Measurements from ENCODE around the gene C2orf92. TPM values are rescaled to one million over a fixed set of nuclear protein-coding genes. Genes with fewer than 3 reads are reported as not detected.
A peak's percentile ranks its signal among the peaks of the same experiment; 100 is the strongest.

The C2orf92 gene
- polyA plus RNA-seq, 1 experiment = 2.7 TPM

DNA sequence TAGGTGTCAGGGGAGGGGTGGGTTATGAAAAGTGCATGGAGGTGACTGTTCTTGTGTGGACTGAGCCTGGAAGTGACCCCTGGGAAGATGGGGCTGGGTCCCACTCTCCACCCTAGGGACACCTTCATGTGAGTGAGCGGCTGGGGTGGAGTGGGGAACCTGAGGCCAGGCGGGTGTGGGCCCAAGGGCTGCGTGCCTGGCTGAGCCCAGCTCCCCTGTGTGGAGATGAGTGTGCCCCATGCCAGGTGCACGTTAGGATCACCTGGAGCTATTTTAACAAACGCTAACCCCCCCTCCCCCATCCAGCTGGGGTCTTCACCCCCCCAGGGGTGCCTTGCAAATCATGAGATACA lies 70.4 kb downstream of the C2orf92 start:
- POLR2A ChIA-PET = no interaction called here
- Histone ChIP-seq H3K4me3 (ENCODE audit: low read depth, low read length) (no peak overlapping the region), H3K36me3 (ENCODE audit: control insufficient read depth, insufficient read depth, low read length) (no peaks in the 10 kb centered on the region), H3K27me3 (ENCODE audit: control insufficient read depth, insufficient read depth, low read length) (no peaks in the 10 kb centered on the region)
- DNase-seq (ENCODE audit: low read depth) = no peak
- CTCF ChIA-PET = interaction anchor here (1.1 to 3.5 kb wide), 11 partner anchors 9 to 648 kb away, joined by 3 to 28 read pairs (median 6); no protein-coding TSS in a partner anchor
- TF ChIP-seq, protein P1, sequence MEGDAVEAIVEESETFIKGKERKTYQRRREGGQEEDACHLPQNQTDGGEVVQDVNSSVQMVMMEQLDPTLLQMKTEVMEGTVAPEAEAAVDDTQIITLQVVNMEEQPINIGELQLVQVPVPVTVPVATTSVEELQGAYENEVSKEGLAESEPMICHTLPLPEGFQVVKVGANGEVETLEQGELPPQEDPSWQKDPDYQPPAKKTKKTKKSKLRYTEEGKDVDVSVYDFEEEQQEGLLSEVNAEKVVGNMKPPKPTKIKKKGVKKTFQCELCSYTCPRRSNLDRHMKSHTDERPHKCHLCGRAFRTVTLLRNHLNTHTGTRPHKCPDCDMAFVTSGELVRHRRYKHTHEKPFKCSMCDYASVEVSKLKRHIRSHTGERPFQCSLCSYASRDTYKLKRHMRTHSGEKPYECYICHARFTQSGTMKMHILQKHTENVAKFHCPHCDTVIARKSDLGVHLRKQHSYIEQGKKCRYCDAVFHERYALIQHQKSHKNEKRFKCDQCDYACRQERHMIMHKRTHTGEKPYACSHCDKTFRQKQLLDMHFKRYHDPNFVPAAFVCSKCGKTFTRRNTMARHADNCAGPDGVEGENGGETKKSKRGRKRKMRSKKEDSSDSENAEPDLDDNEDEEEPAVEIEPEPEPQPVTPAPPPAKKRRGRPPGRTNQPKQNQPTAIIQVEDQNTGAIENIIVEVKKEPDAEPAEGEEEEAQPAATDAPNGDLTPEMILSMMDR (IDR thresholded peaks at IDR 0.05; ENCODE audit: insufficient read depth, low read depth, low read length) = no peak

- ChIA-PET CTCF (interaction anchor here (0.6 to 3.5 kb wide), 14 partner anchors 10 to 645 kb away, joined by 3 to 28 read pairs (median 7); no protein-coding TSS in a partner anchor), POLR2A (interaction anchor here (0.6 kb wide), 1 partner anchor 59 kb away, joined by 3 read pairs; no protein-coding TSS in a partner anchor)
- TF ChIP-seq, protein P1 (IDR thresholded peaks at IDR 0.05; ENCODE audit: insufficient read depth, low read depth, low read length) = peak; percentile 77
- Histone ChIP-seq H3K27me3 (ENCODE audit: control insufficient read depth, insufficient read depth, low read length) (no peaks in the 10 kb centered on the region), H3K36me3 (ENCODE audit: control insufficient read depth, insufficient read depth, low read length) (no peaks in the 10 kb centered on the region), H3K4me3 (ENCODE audit: low read depth, low read length) (no peak overlapping the region)
- no peak for DNase-seq (ENCODE audit: low read depth)
Observed at GRCh38 chr2:97740590-97741182, 71.2 kb downstream of the C2orf92 start.

DNA sequence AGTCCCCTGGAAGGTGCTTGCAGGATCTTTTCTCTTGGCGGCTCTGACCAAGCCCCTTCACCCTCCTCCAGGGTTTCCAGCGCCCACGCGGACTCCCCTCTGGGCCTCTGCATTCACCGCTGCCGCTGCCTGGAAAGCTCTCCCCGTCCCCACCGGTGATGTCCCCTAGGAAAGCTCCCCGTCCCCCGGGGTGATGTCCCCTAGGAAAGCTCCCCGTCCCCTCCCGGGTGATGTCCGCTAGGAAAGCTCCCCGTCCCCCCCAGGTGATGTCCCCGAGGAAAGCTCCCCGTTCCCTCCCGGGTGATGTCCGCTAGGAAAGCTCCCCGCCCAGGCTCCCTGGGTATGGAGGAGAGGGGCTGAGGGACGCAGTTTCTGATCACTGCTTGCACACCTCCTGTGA lies 71.7 kb downstream of the C2orf92 start:
- POLR2A ChIA-PET = no interaction called here

DNA sequence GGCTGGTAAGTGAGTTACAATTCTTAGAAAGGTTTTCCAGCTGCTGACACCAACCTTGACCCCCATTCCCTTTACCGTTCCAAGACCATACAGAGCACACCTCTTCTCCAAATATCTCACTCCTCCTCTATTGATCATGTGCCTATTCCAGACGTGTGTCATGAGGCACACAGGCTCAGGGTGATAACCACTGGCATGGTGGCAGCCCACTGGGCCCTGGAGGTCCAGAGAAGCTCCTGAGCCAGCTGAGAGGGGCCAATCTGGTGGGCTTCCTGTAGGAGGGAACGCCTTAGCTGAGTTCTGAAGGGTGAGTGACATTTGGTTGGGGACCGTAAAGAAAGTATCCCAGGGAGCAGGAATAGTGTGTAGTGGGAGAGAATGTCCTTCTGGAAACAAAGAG lies 72.2 kb downstream of the C2orf92 start:
- no peaks in the 10 kb centered on the region for H3K36me3 ChIP-seq (ENCODE audit: control insufficient read depth, insufficient read depth, low read length)
- ChIA-PET CTCF (interaction anchor here (0.9 to 3.5 kb wide), 7 partner anchors 11 to 644 kb away, joined by 3 to 28 read pairs (median 8); no protein-coding TSS in a partner anchor), POLR2A (no interaction called here)

More for the DNA sequence above, 71.7 kb downstream of the C2orf92 start:
- no peak for DNase-seq (ENCODE audit: low read depth)
- Histone ChIP-seq H3K36me3 (ENCODE audit: control insufficient read depth, insufficient read depth, low read length) (no peaks in the 10 kb centered on the region), H3K4me3 (ENCODE audit: low read depth, low read length) (no peak overlapping the region), H3K27me3 (ENCODE audit: control insufficient read depth, insufficient read depth, low read length) (no peaks in the 10 kb centered on the region)
- CTCF ChIA-PET = interaction anchor here (0.6 to 3.5 kb wide), 12 partner anchors 10 to 644 kb away, joined by 3 to 28 read pairs (median 8); no protein-coding TSS in a partner anchor
- TF ChIP-seq, protein P1 (IDR thresholded peaks at IDR 0.05; ENCODE audit: insufficient read depth, low read depth, low read length) = no peak

GRCh38 chr2:97742381-97742847 lies 72.9 kb downstream of the C2orf92 start:
- H3K36me3 ChIP-seq (ENCODE audit: control insufficient read depth, insufficient read depth, low read length) = no peaks in the 10 kb centered on the region
- no peak overlapping the region for H3K4me3 ChIP-seq (ENCODE audit: low read depth, low read length)
- TF ChIP-seq, protein P1 (IDR thresholded peaks at IDR 0.05; ENCODE audit: insufficient read depth, low read depth, low read length) = no peak
- POLR2A ChIA-PET = no interaction called here
- no peaks in the 10 kb centered on the region for H3K27me3 ChIP-seq (ENCODE audit: control insufficient read depth, insufficient read depth, low read length)
- no peak for DNase-seq (ENCODE audit: low read depth)
- CTCF ChIA-PET = interaction anchor here (0.9 to 3.5 kb wide), 6 partner anchors 12 to 33 kb away, joined by 3 to 28 read pairs (median 4); no protein-coding TSS in a partner anchor

More for the DNA sequence above, 72.2 kb downstream of the C2orf92 start:
- TF ChIP-seq, protein P1 (IDR thresholded peaks at IDR 0.05; ENCODE audit: insufficient read depth, low read depth, low read length) = no peak
- H3K4me3 ChIP-seq (ENCODE audit: low read depth, low read length) = no peak overlapping the region
- no peak for DNase-seq (ENCODE audit: low read depth)
- no peaks in the 10 kb centered on the region for H3K27me3 ChIP-seq (ENCODE audit: control insufficient read depth, insufficient read depth, low read length)
